T follicular helper cell (primary cell): Measurements from ENCODE around the gene THSD7B.

Experiments
- DNase-seq: peaks from one replicate; pipeline ENCODE4 v3.0.0-alpha.2; 2020; ENCODE audit warnings: low read depth

Gene THSD7B

GRCh38 chr2:137156221-137156844 is 391.0 kb downstream of the THSD7B start:
- DNase-seq, result no peak

GRCh38 chr2:137157851-137158250 is 392.5 kb downstream of the THSD7B start:
- no peak for DNase-seq

- no peak for DNase-seq
Measured at GRCh38 chr2:137161250-137161649, 395.9 kb downstream of the THSD7B start.

- no peak for DNase-seq
Measured at GRCh38 chr2:137165968-137166367, 400.6 kb downstream of the THSD7B start.

GRCh38 chr2:137167651-137168050 is 402.3 kb downstream of the THSD7B start:
- no peak for DNase-seq

- no peak for DNase-seq
Measured at GRCh38 chr2:137168552-137168951, 403.2 kb downstream of the THSD7B start.

GRCh38 chr2:137172162-137172561 is 406.8 kb downstream of the THSD7B start:
- DNase-seq, result no peak

GRCh38 chr2:137173463-137173862 is 408.1 kb downstream of the THSD7B start:
- no peak for DNase-seq

GRCh38 chr2:137175246-137175645 is 409.9 kb downstream of the THSD7B start:
- no peak for DNase-seq

GRCh38 chr2:137178951-137179377 is 413.6 kb downstream of the THSD7B start:
- no peak for DNase-seq

- DNase-seq, result no peak
Measured at GRCh38 chr2:137179542-137179941, 414.2 kb downstream of the THSD7B start.

GRCh38 chr2:137180012-137180411 is 414.7 kb downstream of the THSD7B start:
- no peak for DNase-seq

GRCh38 chr2:137181370-137181769 is 416.0 kb downstream of the THSD7B start:
- DNase-seq, result no peak

GRCh38 chr2:137182071-137182470 is 416.7 kb downstream of the THSD7B start:
- DNase-seq, result no peak

GRCh38 chr2:137183206-137183898 is 418.0 kb downstream of the THSD7B start:
- DNase-seq, result no peak

- DNase-seq, result no peak
Measured at GRCh38 chr2:137185378-137186078, 420.2 kb downstream of the THSD7B start.

GRCh38 chr2:137187216-137187615 is 421.9 kb downstream of the THSD7B start:
- DNase-seq, result no peak

GRCh38 chr2:137190411-137191195 is 425.3 kb downstream of the THSD7B start:
- DNase-seq, result no peak

GRCh38 chr2:137192366-137193310 is 427.3 kb downstream of the THSD7B start:
- no peak for DNase-seq

- DNase-seq, result no peak
Measured at GRCh38 chr2:137193401-137193800, 428.1 kb downstream of the THSD7B start.

GRCh38 chr2:137194111-137194510 is 428.8 kb downstream of the THSD7B start:
- no peak for DNase-seq
